ENCODE results near the gene MSH5. TPM values are rescaled to one million over a fixed set of nuclear protein-coding genes. Genes with fewer than 3 reads are reported as not detected.
"Not testable (repeated sequence)": the region's sequence is repeated elsewhere in the genome, so short reads cannot be mapped to it uniquely, and the experiment has no call there.

Gene MSH5
- total RNA-seq, 3 donors from 2014 or later (not counting 1 experiment from before 2014, with no cell fraction given): 28.2 to 44.6 (median 43.7) TPM

DNA sequence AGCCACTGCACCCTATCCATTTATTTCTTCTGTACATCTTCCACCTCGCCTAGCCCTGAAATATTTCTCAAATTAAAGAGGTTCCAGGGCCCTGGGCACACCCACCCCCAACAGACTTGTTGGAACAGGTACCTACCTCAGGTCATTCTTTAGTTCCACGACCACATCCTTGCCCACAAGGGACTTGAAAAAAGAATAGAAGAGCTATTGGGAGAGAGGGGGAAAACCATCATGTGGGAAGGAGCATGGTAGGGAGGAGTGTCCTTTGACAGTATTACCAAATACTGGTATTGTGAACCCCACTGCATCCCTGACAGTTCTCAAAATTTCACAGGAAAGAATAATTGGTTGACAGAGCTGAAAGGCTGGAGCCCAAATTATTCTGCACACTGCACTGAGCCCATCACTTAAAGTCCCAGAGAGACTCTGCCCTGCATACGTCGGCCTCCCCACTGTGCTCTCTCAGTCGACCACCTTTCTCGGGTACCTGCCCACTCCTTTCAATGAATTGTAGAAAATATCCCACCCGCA, 66.2 kb downstream of the MSH5 start:
- ATAC-seq: peak in 2 of 3 donors; percentile 5 to 6
- no peaks in the 10 kb centered on the region for H3K27me3 ChIP-seq (ENCODE audit: control insufficient read depth, insufficient read depth, low read length)
- intact Hi-C loops (cut with micrococcal nuclease): loop anchor here (1.0 kb wide), 1 partner anchor 11 kb away; the partner anchor contains the start of gene VARS1
- 15% methylated on average over 6 of the region's 7 CpGs for WGBS (ENCODE audit: insufficient coverage)
- H3K27ac ChIP-seq (ENCODE audit: low read length): peak overlapping the region; percentile 80
- Mint-ChIP-seq H3K9me3 (no peaks in the 10 kb centered on the region), H3K4me1 (peaks cover 15% of the 10 kb centered on the region in 2 donors), H3K36me3 (no peaks in the 10 kb centered on the region), H3K27me3 (ENCODE audit: low read depth in 2 of 2) (no peaks in the 10 kb centered on the region), H3K4me3 (peak overlapping the region; percentile 88), H3K27ac (peak overlapping the region; percentile 91 to 92)
- peak overlapping the region; percentile 77 for H3K4me3 ChIP-seq (ENCODE audit: low read length)
- TF ChIP-seq, protein P1, sequence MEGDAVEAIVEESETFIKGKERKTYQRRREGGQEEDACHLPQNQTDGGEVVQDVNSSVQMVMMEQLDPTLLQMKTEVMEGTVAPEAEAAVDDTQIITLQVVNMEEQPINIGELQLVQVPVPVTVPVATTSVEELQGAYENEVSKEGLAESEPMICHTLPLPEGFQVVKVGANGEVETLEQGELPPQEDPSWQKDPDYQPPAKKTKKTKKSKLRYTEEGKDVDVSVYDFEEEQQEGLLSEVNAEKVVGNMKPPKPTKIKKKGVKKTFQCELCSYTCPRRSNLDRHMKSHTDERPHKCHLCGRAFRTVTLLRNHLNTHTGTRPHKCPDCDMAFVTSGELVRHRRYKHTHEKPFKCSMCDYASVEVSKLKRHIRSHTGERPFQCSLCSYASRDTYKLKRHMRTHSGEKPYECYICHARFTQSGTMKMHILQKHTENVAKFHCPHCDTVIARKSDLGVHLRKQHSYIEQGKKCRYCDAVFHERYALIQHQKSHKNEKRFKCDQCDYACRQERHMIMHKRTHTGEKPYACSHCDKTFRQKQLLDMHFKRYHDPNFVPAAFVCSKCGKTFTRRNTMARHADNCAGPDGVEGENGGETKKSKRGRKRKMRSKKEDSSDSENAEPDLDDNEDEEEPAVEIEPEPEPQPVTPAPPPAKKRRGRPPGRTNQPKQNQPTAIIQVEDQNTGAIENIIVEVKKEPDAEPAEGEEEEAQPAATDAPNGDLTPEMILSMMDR (IDR thresholded peaks at IDR 0.05): no peak
- peaks cover 18% of the 10 kb centered on the region for H3K4me1 ChIP-seq (ENCODE audit: control insufficient read depth, insufficient read depth, low read length)
- peaks cover 5% of the 10 kb centered on the region for H3K36me3 ChIP-seq (ENCODE audit: control insufficient read depth, insufficient read depth, low read length)
- H3K9me3 ChIP-seq (ENCODE audit: control insufficient read depth, insufficient read depth, low read length): no peaks in the 10 kb centered on the region
- DNase-seq: peak in 1 of 2 donors; percentile 24

DNA sequence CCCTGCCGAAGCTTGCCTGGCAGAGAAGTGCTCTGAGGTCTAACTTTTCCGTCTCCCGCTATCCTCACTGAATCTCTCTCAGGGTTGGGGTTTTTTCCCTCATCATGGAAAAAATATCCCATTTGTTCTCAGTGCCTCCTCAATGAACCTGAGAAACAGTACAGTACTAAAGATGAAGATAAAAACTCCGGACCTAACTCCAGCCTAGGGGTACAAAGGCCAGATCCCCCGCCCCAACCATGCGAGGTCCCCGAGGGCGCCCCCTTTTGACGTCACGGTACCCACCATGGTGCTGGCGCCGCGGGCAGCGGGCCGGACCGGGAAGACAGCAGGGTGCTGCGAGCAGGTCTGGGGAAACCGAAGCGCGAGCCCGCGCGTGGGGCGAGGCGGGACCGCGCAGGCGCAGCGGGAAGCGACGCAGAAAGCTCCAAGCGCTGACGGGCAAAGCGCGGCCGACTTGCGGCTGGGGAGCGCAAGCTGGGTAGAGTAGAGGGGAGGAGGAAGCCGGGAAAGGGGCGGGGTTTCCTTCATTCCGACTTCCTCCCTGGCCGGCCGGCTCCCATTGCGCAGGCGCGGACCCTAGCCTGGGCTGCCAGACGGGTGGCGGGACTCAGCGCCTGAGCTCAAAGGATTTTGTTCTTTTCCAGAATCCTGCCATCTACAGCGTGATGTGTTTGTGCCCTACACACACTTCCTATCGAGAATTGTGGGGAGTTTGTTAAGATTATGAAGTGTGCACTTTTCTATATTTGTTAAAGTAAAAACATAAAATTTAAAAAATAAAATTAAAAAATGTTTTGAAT, 66.9 kb downstream of the MSH5 start, which contains the start of gene LSM2:
LSM2 (minus strand) TSS at position 497 of the 803 bp plus-strand sequence; CDS start at position 288, 209 bp downstream.
- Histone ChIP-seq H3K27me3 (ENCODE audit: control insufficient read depth, insufficient read depth, low read length) (no peaks in the 10 kb centered on the region), H3K4me1 (ENCODE audit: control insufficient read depth, insufficient read depth, low read length) (peaks cover 18% of the 10 kb centered on the region), H3K27ac (ENCODE audit: low read length) (peak within 1 kb of the TSS; percentile 80), H3K36me3 (ENCODE audit: control insufficient read depth, insufficient read depth, low read length) (peaks cover 8% of the 10 kb centered on the region), H3K9me3 (ENCODE audit: control insufficient read depth, insufficient read depth, low read length) (no peaks in the 10 kb centered on the region), H3K4me3 (ENCODE audit: low read length) (peak within 1 kb of the TSS; percentile 77)
- Mint-ChIP-seq H3K27ac (peak within 1 kb of the TSS; percentile 91 to 92), H3K36me3 (no peaks in the 10 kb centered on the region), H3K4me1 (peaks cover 15% of the 10 kb centered on the region in 2 donors), H3K27me3 (ENCODE audit: low read depth in 2 of 2) (no peaks in the 10 kb centered on the region), H3K9me3 (no peaks in the 10 kb centered on the region), H3K4me3 (peak within 1 kb of the TSS; percentile 88)
- peak; percentile 93 to 99 for DNase-seq
- WGBS (ENCODE audit: insufficient coverage): under 1% methylated on average over 49 of the region's 51 CpGs
- TF ChIP-seq, protein P1 (IDR thresholded peaks at IDR 0.05): no peak
- peak; percentile 98 to 99 (median 98) for ATAC-seq
- intact Hi-C loops (cut with micrococcal nuclease): loop anchor here (1.0 kb wide), 1 partner anchor 11 kb away; the partner anchor contains the start of gene VARS1

DNA sequence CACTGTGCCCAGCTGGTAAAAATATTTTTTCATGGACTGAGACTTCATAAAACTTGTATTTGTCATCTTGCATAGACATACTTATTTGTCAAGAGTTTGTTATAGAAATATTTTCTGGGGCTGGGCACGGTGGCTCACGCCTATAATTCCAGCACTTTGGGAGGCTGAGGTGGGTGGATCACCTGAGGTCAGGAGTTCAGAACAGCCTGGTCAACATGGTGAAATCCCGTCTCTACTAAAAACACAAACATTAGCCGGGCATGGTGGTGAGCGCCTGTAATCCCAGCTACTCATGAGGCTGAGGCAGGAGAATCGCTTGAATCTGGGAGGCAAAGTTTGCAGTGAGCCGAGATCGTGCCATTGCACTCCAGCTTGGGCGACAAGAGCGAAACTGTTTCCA, 68.8 kb downstream of the MSH5 start:
- intact Hi-C loops (cut with micrococcal nuclease); H3K9me3 Mint-ChIP-seq; H3K4me3 ChIP-seq (ENCODE audit: low read length); H3K27me3 ChIP-seq (ENCODE audit: control insufficient read depth, insufficient read depth, low read length); H3K4me3 Mint-ChIP-seq; H3K36me3 ChIP-seq (ENCODE audit: control insufficient read depth, insufficient read depth, low read length); H3K36me3 Mint-ChIP-seq; H3K27ac Mint-ChIP-seq; H3K27me3 Mint-ChIP-seq (ENCODE audit: low read depth in 2 of 2); H3K9me3 ChIP-seq (ENCODE audit: control insufficient read depth, insufficient read depth, low read length); H3K27ac ChIP-seq (ENCODE audit: low read length); ATAC-seq; DNase-seq: not testable (repeated sequence)
- H3K4me1 Mint-ChIP-seq: peaks cover 15 to 16% of the 10 kb centered on the region in 2 donors
- 97% methylated on average over 9 of the region's 10 CpGs for WGBS (ENCODE audit: insufficient coverage)
- peaks cover 18% of the 10 kb centered on the region for H3K4me1 ChIP-seq (ENCODE audit: control insufficient read depth, insufficient read depth, low read length)

DNA sequence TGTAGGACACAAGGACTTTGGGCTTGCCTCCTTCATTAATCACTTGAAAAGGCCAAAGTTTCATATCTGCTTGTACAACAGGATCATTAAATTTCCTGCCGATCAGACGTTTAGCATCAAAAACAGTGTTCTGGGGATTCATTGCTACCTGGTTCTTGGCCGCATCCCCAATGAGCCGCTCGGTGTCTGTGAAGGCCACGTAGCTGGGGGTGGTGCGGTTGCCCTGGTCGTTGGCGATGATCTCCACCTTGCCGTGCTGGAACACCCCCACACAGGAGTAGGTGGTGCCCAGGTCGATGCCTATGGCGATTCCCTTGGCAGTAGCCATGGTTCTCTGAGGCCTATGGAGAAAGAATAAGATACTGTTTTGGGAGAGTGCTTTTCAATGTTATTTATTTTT, 71.8 kb downstream of the MSH5 start:
- Mint-ChIP-seq H3K27me3 (ENCODE audit: low read depth in 2 of 2) (no peaks in the 10 kb centered on the region), H3K9me3 (no peaks in the 10 kb centered on the region), H3K4me1 (peaks cover 12 to 18% of the 10 kb centered on the region in 2 donors), H3K27ac (no peak overlapping the region), H3K36me3 (no peaks in the 10 kb centered on the region), H3K4me3 (no peak overlapping the region)
- H3K36me3 ChIP-seq (ENCODE audit: control insufficient read depth, insufficient read depth, low read length): peaks cover 6% of the 10 kb centered on the region
- H3K4me1 ChIP-seq (ENCODE audit: control insufficient read depth, insufficient read depth, low read length): peaks cover 17% of the 10 kb centered on the region
- intact Hi-C loops (cut with micrococcal nuclease): no loop called here
- WGBS (ENCODE audit: insufficient coverage): 97% methylated on average over 12 of the region's 12 CpGs
- DNase-seq (no peak), ATAC-seq (no peak)
- TF ChIP-seq, protein P1 (IDR thresholded peaks at IDR 0.05): no peak
- no peaks in the 10 kb centered on the region for H3K27me3 ChIP-seq (ENCODE audit: control insufficient read depth, insufficient read depth, low read length)
- no peaks in the 10 kb centered on the region for H3K9me3 ChIP-seq (ENCODE audit: control insufficient read depth, insufficient read depth, low read length)
- no peak overlapping the region for H3K27ac ChIP-seq (ENCODE audit: low read length)
- H3K4me3 ChIP-seq (ENCODE audit: low read length): no peak overlapping the region
